OCI-LY7 (cell line): ENCODE measurements around the gene TMEM25. TPM values are rescaled to one million over a fixed set of nuclear protein-coding genes. Genes with fewer than 3 reads are reported as not detected.

Source experiments
- BruUV-seq: library from RNA; stranded (reverse); fragments of 400-500 nt; replicated peaks from 2 replicates; lab custom pipeline; 2021; lab: Mats Ljungman, UMichigan
- CTCF ChIA-PET: fragments of 300-600 bp; sonication (Branson Sonifier 250); formaldehyde crosslinking; loops from one replicate; lab custom pipeline; 2022; ENCODE audit warnings: antibody characterized with exemption; ENCODE audit not compliant: unreplicated experiment; lab: Charles Lee
- POLR2A ChIA-PET: fragments of 300-600 bp; sonication (Branson Sonifier 250); formaldehyde crosslinking; loops from one replicate; lab custom pipeline; 2022; ENCODE audit warnings: antibody characterized with exemption; lab: Charles Lee
- DNase-seq: peaks from one replicate; pipeline ENCODE4 v3.0.0-alpha.2; 2015; ENCODE audit warnings: low spot score
- H2AFZ ChIP-seq: fragments of 200-600 bp; sonication (generic), shearing (Covaris generic); 2 replicates; pipeline ENCODE4 v1.6.1; 2014; ENCODE audit warnings: mild to moderate bottlenecking, antibody characterized with exemption, low read length, moderate library complexity
- H3K27ac ChIP-seq: fragments of 200-600 bp; sonication (generic); 2 replicates; pipeline ENCODE4 v1.5.1; 2014; ENCODE audit warnings: mixed run types, low read depth, mild to moderate bottlenecking, moderate library complexity, low read length, inconsistent platforms; ENCODE audit not compliant: poor library complexity, severe bottlenecking
- H3K36me3 ChIP-seq: fragments of 200-600 bp; sonication (generic); 2 replicates; pipeline ENCODE4 v1.6.1; 2014; ENCODE audit warnings: mild to moderate bottlenecking, antibody characterized with exemption, low read length, moderate library complexity, mixed read lengths; ENCODE audit not compliant: insufficient read depth
- H3K4me1 ChIP-seq: fragments of 200-600 bp; sonication (generic); 2 replicates; pipeline ENCODE4 v1.5.1; 2014; ENCODE audit warnings: mild to moderate bottlenecking, low read length; ENCODE audit not compliant: insufficient read depth, poor library complexity, severe bottlenecking
- H3K4me2 ChIP-seq: fragments of 200-600 bp; sonication (generic); 2 replicates; pipeline ENCODE4 v1.6.1; 2014; ENCODE audit warnings: mild to moderate bottlenecking, low read length
- H3K4me3 ChIP-seq: fragments of 200-600 bp; sonication (generic); 2 replicates; pipeline ENCODE4 v1.5.1; 2014; ENCODE audit warnings: mild to moderate bottlenecking, low read depth, low read length; ENCODE audit not compliant: poor library complexity, severe bottlenecking
- H3K79me2 ChIP-seq: fragments of 200-600 bp; sonication (generic); 2 replicates; pipeline ENCODE4 v1.6.1; 2016; ENCODE audit warnings: low read depth, mild to moderate bottlenecking, low read length, moderate library complexity, mixed read lengths; ENCODE audit not compliant: insufficient read depth
- H3K9me2 ChIP-seq: fragments of 200-600 bp; sonication (generic); 2 replicates; pipeline ENCODE4 v1.6.1; 2016; ENCODE audit warnings: mild to moderate bottlenecking, low read length, mixed read lengths; ENCODE audit not compliant: insufficient read depth
- H3K9me3 ChIP-seq: fragments of 200-600 bp; sonication (generic); 2 replicates; pipeline ENCODE4 v1.6.1; 2014; ENCODE audit warnings: mild to moderate bottlenecking, mixed run types, low read length, mixed read lengths
- H4K20me1 ChIP-seq: fragments of 200-600 bp; sonication (generic); 2 replicates; pipeline ENCODE4 v1.6.1; 2014; ENCODE audit warnings: mild to moderate bottlenecking, antibody characterized with exemption, low read length, moderate library complexity, mixed read lengths; ENCODE audit not compliant: insufficient read depth
- EZH2phosphoT487 ChIP-seq: fragments of 200-600 bp; sonication (generic); IDR thresholded peaks from 2 replicates; pipeline ENCODE4 v1.6.1; 2018; ENCODE audit warnings: low read depth, borderline replicate concordance, mild to moderate bottlenecking, mixed run types, antibody characterized with exemption, low read length, moderate library complexity, mixed read lengths
- intact Hi-C: fragments of 100-400 bp; cut with micrococcal nuclease; formaldehyde crosslinking; loops from one replicate; pipeline ENCODE4 v1.10.0; 2022; ENCODE audit not compliant: unreplicated experiment
- total RNA-seq, 2 experiments: library from RNA; depleted of rRNA in 1 of 2; stranded (reverse); fragments of >200 nt in 1 of 2; shearing (Covaris generic) in 1 of 2; gene quantifications; 2 replicates each; pipeline ENCODE4 v1.2.3, GENCODE V29; 2014 to 2022
- TF ChIP-seq, protein P1 (sequence below): fragments of 200-600 bp; sonication (generic); conservative IDR thresholded peaks from 2 replicates; pipeline ENCODE4 v1.5.1; 2014; ENCODE audit warnings: mild to moderate bottlenecking, antibody characterized with exemption, low read length, moderate library complexity, mixed read lengths

The TMEM25 gene
- total RNA-seq, 2 experiments from 2014 or later = 11.7 to 14.0 TPM

GRCh38 chr11:118532852-118533768 lies 2.1 kb downstream of the TMEM25 start:
- Histone ChIP-seq H3K36me3 (peaks cover under 1% of the 10 kb centered on the region; the same call in 1 of the 2 replicates), H4K20me1 (no peaks in the 10 kb centered on the region), H3K27ac (no peak overlapping the region), H2AFZ (no peak overlapping the region), H3K9me3 (no peaks in the 10 kb centered on the region), H3K4me2 (no peak overlapping the region), H3K4me1 (peaks cover 14% of the 10 kb centered on the region), H3K79me2 (no peaks in the 10 kb centered on the region), H3K4me3 (no peak overlapping the region), H3K9me2 (no peaks in the 10 kb centered on the region)
- intact Hi-C loops = no loop called here
- BruUV-seq = no TSS peak
- no peak for DNase-seq
- no peak for TF ChIP-seq EZH2phosphoT487
- TF ChIP-seq, protein P1, sequence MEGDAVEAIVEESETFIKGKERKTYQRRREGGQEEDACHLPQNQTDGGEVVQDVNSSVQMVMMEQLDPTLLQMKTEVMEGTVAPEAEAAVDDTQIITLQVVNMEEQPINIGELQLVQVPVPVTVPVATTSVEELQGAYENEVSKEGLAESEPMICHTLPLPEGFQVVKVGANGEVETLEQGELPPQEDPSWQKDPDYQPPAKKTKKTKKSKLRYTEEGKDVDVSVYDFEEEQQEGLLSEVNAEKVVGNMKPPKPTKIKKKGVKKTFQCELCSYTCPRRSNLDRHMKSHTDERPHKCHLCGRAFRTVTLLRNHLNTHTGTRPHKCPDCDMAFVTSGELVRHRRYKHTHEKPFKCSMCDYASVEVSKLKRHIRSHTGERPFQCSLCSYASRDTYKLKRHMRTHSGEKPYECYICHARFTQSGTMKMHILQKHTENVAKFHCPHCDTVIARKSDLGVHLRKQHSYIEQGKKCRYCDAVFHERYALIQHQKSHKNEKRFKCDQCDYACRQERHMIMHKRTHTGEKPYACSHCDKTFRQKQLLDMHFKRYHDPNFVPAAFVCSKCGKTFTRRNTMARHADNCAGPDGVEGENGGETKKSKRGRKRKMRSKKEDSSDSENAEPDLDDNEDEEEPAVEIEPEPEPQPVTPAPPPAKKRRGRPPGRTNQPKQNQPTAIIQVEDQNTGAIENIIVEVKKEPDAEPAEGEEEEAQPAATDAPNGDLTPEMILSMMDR = no peak
- ChIA-PET CTCF (no interaction called here), POLR2A (interaction anchor here (0.5 kb wide), 1 partner anchor 138 kb away, joined by 3 read pairs; no protein-coding TSS in a partner anchor)

DNA sequence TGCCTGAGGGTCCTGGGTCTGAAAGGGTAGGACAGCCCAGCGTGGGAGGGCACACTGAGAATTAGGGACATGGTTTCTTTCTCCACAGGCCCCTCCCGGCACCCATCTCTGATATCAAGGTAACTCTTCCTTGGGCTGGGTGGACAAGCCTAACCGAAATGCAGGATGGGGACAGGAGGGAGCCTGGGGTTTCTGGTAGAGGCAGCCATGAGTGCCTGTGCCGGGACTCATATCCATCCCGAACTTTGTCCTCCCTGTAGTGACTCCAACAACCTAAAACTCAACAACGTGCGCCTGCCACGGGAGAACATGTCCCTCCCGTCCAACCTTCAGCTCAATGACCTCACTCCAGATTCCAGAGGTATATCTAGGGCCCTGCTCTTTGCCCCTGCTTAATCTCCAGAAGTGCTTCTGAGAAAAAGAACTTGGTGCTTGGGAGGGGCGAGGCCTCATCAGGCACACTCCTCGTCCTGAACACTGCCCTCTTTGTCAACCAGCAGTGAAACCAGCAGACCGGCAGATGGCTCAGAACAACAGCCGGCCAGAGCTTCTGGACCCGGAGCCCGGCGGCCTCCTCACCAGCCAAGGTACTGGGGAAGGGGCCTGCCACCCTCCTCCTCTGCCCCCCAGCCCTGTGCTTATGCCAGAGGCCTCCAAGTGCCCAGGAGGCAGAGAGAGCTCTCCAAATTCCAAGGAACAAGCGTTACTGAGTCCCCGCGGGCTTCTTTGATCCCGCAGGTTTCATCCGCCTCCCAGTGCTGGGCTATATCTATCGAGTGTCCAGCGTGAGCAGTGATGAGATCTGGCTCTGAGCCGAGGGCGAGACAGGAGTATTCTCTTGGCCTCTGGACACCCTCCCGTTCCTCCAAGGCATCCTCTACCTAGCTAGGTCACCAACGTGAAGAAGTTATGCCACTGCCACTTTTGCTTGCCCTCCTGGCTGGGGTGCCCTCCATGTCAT lies 3.1 kb downstream of the TMEM25 start:
- Histone ChIP-seq H3K4me2 (no peak overlapping the region), H3K9me3 (no peaks in the 10 kb centered on the region), H3K9me2 (no peaks in the 10 kb centered on the region), H3K36me3 (no peaks in the 10 kb centered on the region), H3K27ac (no peak overlapping the region), H3K4me3 (no peak overlapping the region), H3K79me2 (no peaks in the 10 kb centered on the region), H3K4me1 (peaks cover 14% of the 10 kb centered on the region), H2AFZ (no peak overlapping the region), H4K20me1 (no peaks in the 10 kb centered on the region)
- TF ChIP-seq, protein P1 = no peak
- TF ChIP-seq EZH2phosphoT487 = no peak
- BruUV-seq = no TSS peak
- intact Hi-C loops = no loop called here
- DNase-seq = no peak
- POLR2A ChIA-PET = interaction anchor here (0.5 to 0.6 kb wide), 2 partner anchors 31 to 264 kb away, joined by 3 read pairs; no protein-coding TSS in a partner anchor
- CTCF ChIA-PET = no interaction called here
